Right renal pelvis (tissue), 4 donors: ENCODE data around the gene BNC2. TPM values are rescaled to one million over a fixed set of nuclear protein-coding genes. Genes with fewer than 3 reads are reported as not detected.
"Not testable (repeated sequence)": the region's sequence is repeated elsewhere in the genome, so short reads cannot be mapped to it uniquely, and the experiment has no call there.

Experiments
- DNase-seq, 4 donors: peaks; one replicate each; pipeline ENCODE4 v3.0.0-alpha.2; 2013; ENCODE audit warnings: low read depth in 4 of 4, low spot score in 3 of 4, missing footprints in 1 of 4
- polyA plus RNA-seq, 4 donors: library from polyadenylated mRNA; unstranded; fragments of 120-200 nt; gene quantifications; one replicate each; pipeline ENCODE4 v1.2.1, GENCODE V29; 2013; ENCODE audit not compliant: insufficient read length in 4 of 4

BNC2 gene
- polyA plus RNA-seq, 4 donors, result 6.8 to 11.0 (median 8.4) TPM

DNA sequence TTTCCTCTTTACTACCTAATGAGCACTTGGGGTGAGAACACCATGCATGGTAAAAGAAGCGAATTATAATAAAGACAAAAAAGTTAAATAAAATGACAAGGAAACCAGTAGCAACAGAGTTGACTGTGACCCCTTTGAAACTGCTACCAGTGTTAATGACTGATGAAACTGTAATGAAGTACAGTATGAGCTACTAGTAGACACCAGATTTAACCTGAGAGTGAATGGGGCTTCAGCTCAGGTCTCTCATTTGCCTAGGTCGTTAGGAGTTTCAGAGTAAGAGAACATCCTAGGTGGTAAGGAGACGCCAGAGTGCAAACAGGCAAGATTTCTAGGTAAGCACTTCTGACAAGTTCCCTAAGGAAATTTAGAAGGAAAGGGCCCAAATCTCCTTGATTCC is 346.4 kb downstream of the BNC2 start:
- no peak for DNase-seq

DNA sequence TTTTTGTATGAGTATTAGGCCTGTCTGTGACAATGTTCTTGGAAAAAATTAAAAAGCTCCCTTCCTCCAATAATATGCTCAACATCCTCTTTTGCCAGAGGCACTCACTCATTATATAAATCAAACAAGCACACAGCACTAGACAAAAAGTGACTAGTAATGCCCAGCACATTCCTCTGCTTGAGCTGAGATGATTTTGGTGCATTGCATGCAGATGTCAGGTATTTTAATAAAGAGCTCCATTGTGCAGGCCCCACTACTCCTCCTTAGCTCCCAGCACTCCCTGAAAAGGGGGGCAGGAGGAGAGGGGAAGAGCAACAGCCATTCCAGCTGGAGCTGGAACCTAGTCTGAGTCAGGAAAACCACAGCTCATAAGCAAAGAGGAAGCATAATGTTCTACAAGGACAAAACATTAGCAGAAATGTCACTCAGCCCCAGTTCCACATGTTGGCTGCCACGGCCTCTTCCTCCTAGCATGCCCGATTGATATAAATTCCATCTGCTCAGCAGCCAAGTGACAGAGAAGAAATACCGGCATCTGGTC is 348.5 kb downstream of the BNC2 start:
- DNase-seq, result peak in 1 of 4 donors; percentile 26

DNA sequence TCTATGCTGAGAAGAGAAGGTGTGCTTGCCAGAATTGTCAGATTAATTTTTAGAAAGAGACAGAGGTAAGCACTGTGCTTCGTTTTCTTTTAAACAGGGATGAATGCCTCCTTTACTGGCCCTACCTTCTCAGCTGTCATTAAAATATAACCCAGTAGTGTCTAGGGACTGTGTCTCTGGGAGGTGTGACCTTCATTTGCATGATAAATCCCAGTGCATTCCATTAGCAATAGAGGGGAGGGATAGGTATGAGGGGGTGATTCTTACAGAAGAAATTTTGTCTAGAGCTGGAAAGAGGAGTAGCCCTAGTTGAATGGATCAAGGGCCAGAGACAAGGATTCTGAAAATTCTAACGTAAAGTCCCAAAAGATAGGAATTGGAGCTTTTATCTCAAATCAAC is 351.5 kb downstream of the BNC2 start:
- DNase-seq, result no peak

DNA sequence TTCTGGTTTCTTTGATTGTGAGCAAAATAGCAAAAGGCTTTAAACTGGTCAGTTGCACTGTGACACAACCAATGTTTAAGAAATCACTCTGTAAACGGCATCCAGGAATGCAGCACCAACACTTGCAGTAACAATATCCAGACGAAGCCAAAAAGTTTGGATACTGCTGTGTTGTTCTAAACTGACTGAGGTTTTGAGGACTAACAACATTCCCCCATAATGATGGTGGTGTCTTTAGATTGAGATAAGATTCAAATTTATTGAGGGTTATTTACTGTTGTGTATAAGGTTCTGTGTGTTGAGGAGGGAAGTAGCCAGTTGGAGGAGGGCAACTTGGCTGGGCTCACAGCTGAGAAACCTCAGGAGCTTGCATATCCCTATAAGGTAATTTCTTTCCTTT is 353.6 kb downstream of the BNC2 start:
- no peak for DNase-seq

DNA sequence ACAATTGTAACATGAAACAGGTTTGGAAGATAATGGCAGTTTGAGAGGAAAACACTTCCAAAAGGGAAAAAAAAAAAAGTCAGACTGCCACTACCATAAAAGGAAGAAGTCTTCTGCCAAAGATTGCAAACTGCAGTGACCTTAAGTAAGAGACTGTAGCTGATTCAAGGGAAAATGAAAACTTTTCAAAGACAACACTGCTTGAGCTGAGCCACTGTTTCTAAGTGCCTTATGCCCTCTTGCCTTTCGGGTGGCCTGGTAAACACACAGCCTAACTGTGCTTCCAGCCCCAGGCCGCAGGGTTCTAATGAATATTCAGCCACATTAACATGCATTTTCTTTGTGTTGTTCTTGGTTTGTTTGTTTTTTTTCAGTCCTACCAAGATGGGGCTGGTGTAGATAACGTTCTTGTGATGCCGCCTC is 354.6 kb downstream of the BNC2 start:
- DNase-seq, result peak in 2 of 4 donors; percentile 25 to 40

DNA sequence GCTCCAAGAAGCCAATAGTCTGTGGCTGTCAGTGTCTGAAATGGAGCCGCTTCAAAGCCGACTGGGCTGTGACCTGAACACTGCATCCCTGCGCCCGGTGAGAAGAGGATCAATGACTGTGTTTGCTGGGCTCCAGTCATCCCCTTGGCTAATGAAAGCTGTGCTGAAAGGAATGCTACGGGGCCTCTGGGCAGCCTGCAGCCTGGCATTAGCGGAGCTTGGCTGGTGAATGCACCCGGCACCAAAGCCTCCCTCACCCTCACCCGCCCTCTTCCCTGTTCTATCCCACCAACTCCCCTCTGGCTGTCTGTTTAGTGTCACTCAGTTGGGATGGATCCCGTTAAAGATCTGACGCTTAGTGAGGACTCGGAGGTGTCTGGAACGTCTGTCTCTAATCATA is 355.3 kb downstream of the BNC2 start:
- DNase-seq, result no peak

DNA sequence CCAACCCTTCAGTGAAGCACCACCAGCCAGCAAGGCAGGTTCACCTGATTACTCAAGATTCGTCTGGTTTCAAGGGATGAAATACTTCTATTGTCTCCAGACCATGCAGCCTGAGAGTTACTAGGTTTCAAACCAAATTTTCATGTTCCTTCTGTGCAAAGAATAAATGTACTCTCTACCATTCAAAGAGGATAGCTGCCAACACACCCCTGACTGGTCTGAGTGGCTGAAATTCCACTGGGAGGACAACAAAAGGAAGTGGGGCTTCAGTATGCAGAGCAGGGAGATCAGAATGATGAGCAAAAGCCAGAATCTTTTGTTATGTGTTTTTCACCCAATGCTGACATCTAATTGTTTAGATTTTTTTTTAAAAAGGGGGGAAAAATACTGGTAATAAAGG is 356.3 kb downstream of the BNC2 start:
- no peak for DNase-seq

DNA sequence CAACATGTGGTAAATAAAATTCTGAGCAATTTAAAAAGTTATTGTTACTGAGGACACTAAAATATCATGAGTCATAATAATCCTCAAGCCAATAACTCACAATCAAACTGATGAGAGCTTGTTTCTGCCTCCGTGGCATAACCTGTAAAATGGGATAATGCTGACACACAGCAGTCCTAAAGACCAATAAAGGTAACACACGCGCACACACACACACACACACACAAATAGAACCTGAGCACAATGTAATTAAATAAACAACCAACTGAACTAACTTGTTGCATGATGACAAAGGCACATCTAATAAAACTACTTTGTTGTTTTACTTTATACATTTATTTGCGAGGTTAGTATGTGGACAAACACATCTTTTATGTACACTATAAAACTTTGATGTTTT is 358.2 kb downstream of the BNC2 start:
- DNase-seq, result no peak

DNA sequence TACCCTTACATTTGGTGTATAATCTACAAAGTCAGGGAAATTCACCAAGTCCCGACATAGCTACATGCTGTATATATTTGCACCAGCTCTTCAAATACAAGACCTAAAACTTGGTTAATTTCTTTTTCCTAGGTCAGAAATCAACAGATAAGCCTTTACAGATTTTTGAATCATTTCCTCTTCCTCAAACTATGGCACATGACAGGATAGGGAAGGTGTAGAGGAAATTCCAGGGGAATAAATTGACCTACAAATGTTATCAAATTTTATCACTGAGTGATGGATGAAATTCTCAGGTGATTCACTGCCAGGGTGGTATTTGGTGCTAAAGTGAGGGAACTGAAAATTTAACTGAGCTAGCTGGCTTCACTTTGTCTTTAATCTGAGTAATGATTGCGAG is 360.0 kb downstream of the BNC2 start:
- no peak for DNase-seq

DNA sequence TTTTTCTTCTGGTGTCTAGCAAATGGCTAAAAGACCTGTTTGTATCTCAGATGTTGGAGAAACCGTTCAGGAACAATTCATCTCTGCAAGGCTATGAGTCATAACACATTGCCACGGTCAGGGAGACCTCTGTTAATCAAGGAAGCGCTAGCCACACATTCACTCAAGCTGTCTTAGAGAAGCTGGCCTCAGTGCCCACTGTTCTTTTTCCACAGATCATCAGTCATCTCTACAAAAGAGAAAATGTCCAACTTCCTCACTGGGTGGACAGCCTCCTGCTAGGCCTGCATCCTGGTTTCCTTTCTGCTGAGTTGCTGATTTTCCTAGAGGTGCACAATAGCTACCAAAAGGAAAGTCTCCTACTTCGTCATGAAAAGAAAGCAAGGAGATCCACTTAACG is 360.5 kb downstream of the BNC2 start:
- no peak for DNase-seq

DNA sequence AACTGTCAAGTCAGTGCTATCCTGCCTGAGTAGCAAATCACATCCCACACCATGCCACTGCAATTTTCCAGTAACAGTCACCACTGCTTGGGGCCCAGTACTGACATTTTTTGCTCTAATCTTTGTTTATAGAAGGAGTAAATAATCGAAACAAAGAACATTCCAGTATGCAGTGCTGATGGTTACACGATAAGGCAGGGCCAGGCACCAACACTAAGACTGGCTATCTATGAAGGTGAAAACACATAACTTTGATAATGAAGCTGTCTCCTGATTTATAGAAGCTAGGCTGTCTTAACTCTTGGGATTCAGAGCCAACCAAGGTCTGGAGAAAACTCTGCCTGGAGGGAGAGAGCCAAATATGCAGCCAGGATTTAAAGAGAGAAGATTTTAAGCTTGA is 365.3 kb downstream of the BNC2 start:
- no peak for DNase-seq

DNA sequence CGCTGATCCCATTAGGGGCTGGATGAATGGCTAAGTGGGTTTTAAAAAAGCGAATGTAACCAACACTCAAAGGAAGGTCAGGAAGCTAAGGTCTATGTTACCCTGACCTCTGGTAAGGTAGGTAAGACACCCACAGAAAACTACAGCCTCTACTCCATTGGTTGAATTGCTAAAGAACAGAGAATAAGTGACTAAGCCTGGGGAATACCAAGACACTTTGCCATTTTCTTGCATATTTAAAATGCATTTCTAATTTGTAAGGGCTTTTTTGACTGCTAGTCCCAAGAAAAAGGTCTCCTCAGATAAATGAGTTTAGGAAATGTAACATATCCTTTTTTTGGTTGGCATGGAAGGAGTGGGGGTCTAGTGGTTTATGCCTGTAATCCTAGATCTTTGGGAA is 368.7 kb downstream of the BNC2 start:
- no peak for DNase-seq

DNA sequence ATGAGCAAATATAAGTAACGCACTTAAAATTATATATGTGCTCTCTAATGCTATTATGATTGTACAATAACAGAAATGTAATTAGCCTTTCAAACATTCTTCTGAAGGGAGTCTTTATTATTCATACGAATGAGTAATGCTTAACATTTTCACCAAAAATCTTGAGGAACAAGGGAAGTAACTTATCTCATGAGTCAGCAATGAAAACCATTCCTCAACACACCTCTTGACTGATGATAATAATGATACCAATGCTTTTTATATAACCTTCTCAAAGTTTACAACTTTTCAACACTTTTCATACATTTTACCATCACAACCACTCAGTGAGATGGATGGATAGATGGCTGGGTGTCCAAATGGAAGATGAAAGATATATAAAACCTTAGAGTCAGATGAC is 369.3 kb downstream of the BNC2 start:
- no peak for DNase-seq

DNA sequence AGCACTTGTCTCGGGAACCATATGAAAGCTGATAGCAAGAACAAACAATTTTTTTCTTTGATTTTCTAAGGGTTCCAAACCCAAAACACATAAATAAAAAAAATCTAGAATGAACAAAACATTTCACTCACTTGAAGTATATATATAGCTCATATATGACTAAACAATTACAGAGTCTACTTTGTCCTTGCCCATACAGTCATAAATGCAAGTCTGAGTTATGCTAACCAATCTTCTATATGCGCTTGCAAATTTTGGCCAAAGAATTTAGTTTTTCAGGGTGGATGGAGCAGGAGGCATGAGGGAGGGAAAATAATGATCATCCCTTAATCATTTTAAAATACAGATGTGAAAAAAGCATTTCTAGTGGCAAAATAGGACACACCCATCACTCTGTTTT is 370.1 kb downstream of the BNC2 start:
- no peak for DNase-seq

DNA sequence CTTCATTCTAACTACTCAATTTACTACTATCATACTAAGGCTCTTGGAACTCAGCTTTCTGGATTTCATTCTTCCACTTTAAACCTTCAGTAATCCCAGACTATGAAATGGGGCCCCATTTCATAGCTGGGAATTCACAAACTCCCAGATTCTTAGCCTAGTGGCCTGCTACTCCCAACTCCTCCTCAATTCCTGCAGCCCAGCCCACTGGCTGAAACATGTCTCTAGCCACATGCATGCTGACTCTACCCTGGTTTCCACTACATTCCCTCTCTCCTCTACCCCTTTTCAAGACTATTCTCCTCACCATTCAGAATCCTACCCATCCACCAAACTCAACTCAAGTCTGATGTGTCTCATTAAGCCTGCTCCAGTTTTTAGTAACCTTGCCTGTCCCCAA is 370.6 kb downstream of the BNC2 start:
- no peak for DNase-seq

DNA sequence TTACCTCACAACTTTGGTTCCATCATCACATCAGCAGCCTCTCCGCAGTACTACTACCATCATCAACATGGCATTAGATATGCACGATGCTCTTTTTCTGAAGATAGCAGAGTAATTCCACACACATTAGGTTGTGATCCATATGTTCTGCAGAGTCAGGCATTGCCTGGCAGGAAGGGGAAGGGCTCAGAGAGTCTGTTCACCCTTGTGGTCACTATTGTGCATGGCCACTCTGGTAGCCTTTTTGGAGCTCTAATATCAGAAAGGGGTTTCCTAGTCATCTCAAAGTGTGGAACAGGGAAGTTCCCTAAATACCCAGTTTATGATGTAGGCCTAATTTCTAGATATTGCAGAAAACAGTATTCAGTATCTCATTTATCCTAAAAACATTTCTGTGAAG is 373.6 kb downstream of the BNC2 start:
- DNase-seq, result no peak

DNA sequence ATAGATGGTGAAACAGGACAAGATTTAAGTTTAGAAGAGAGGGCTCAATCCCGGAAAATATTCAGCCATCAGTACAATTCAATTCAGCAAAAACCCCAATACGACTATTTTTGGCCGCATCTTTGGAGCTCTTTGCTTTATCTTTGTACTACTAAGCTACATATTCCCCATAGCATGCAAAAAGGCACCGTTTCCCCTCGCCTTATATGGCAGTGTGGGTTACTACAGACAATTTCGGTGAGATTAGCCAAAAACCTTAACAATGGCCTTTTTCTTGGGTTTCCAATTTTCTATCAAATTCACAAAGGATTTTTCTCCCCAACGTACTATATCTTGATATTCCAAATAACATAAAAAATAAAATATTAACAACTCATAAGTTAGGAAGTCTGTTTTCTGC is 382.6 kb downstream of the BNC2 start:
- DNase-seq, result no peak

DNA sequence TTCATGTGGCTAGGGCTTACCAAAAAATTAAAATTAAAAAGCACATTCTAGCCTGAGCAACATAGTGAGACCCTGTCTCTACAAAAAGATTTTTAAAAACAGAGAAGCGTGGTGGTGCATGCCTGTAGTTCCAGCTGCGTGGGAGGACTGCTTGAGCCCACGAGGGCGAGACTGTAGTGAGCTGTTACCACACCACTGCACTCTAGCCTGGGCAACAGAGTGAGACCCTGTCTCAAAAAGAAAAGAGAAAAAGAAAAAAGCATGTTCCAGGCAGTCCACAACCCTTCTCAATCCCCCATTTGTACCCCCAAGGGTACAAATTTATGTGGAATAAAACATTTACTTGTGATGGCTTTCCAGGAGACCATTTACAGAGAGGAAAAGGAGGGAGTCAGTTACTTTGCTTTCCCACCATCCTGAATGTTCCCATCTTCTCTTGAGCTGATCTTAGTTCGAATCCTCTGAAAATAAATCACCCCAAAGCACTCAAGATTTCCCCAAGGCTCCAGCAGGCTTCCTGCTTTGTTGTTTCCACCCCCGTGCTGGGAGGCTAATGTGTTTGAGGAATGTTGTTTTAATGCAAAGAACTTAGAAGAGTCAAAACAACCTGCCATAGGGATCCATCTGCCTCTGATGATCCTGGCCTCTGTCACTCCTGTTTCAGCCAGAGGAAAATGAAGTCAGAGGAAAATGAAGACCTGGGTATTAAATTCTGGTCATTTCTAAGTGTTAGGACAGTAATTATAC is 384.7 kb downstream of the BNC2 start:
- DNase-seq, result no peak

DNA sequence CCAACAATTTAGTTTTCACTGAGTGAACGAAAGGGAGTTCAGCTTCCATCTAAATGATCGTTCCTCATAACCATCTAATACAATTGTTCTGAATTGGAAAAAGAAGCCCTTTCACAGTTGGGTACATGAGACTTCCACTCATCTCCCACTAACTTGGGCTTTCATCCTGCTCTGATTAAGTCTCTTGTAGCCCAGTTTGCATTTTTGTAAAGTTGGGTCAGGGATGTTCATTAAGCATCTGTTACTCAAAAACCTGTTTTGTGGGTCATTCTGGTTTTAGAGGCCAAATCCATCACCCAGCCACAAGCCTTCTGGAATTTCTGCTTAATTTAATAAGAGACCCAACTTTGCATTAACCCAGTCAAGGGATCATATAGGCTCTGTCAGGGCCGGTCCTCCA is 385.3 kb downstream of the BNC2 start:
- DNase-seq, result no peak

DNA sequence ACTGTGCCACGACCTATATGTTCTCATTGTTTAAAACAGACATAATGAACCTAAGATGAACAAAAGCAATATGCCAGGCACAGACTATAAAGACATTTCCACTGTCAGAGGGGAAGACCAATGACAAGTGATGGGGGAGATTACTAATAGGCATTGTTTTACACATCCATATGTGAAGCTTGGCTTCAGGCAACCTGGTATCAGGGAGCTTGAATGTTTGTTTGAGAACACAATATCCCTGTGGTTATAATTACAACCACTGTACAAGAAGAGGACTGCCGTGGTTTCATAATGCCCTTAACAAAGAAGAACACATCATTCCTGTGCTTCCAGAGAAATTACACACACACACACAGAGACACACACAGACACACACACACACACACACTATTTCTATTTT is 385.7 kb downstream of the BNC2 start:
- no peak for DNase-seq

DNA sequence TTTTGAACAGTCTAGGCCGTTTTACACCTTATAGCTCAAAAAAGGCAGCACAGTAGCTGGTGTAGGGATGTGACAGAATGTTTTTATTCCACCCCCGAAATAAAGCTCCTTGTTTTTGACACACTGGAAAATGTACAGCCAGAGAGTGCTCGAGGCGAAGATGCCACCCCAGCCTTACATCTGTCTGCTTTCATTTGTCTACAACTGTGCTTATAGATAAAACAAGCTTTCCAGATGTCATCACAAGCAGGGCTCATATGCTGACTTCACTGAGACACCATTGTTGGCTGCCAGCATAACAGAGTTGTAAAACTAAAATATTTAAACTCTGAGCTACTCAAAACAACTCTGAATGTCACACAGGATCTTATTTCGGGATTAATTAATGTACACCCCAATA is 386.3 kb downstream of the BNC2 start:
- no peak for DNase-seq

DNA sequence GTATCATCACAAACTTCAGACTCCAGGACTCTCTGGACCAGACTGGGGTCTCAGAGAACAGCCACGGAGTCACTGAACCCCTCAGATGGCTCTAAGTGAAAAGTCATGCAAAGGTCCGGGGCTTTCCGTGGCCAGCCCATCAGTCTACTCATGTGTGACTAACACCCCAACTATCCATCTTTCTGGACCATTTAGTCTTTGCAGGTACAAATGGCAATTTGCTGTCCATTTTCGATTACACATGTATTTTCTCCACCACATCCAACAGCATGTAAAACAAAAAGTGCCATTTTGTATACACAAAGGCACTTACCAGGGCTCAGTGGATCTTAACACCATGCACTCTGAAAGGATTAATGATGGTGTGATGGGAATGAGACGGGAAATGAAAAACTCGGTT is 387.7 kb downstream of the BNC2 start:
- DNase-seq, result no peak

DNA sequence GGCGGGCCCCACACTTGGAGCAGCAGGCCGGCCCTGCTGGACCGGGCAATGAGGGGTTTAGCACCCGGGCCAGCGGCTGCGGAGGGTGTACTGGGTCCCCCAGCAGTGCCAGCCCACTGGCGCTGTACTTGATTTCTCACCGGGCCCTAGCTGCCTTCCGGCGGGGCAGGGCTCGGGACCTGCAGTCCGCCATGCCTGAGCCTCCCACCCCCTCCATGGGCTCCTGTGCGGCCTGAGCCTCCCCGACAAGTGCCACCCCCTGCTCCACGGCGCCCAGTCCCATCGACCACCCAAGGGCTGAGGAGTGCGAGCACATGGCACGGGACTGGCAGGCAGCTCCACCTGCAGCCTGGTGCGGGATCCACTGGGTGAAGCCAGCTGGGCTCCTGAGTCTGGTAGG is 389.9 kb downstream of the BNC2 start:
- DNase-seq, result not testable (repeated sequence)
